HG03066 (cell line): Measurements from ENCODE around the gene MYADML2.
A peak's percentile ranks its signal among the peaks of the same experiment; 100 is the strongest.

Source experiments
- ATAC-seq: cut with Tn5 transposase; IDR thresholded peaks from one replicate; pipeline ENCODE4 v1.9.1; 2021; ENCODE audit warnings: low read depth; ENCODE audit not compliant: unreplicated experiment

The MYADML2 gene

DNA sequence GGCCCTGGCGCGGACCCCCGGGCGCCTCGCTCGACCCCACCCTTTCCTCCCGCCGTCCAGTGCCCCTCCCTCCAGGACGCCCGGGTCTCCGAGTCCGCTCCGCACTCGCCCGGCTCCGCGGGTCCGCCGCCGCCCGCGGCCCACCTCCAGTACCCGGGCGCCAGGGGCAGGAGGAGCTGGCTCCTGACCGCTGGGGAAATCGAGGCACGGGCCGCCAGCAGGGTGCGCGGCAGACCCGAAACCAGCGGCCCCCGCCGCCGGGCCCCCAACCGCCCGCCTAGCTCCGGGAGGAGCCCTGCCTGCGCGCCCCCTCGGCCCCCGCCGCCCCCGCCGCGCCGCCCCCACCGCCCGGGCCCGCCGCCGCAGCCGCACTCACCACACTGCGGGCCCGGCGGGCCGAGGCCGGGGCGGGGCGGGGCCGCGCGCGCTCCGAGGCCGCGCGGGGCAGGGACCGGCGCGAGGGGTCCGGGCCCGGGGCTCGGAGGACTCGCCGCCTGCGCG, 19.8 kb downstream of the MYADML2 start:
- ATAC-seq: no peak

GRCh38 chr17:81926451-81927151, 20.4 kb downstream of the MYADML2 start:
- no peak for ATAC-seq

GRCh38 chr17:81925860-81926450, 21.1 kb downstream of the MYADML2 start:
- no peak for ATAC-seq

DNA sequence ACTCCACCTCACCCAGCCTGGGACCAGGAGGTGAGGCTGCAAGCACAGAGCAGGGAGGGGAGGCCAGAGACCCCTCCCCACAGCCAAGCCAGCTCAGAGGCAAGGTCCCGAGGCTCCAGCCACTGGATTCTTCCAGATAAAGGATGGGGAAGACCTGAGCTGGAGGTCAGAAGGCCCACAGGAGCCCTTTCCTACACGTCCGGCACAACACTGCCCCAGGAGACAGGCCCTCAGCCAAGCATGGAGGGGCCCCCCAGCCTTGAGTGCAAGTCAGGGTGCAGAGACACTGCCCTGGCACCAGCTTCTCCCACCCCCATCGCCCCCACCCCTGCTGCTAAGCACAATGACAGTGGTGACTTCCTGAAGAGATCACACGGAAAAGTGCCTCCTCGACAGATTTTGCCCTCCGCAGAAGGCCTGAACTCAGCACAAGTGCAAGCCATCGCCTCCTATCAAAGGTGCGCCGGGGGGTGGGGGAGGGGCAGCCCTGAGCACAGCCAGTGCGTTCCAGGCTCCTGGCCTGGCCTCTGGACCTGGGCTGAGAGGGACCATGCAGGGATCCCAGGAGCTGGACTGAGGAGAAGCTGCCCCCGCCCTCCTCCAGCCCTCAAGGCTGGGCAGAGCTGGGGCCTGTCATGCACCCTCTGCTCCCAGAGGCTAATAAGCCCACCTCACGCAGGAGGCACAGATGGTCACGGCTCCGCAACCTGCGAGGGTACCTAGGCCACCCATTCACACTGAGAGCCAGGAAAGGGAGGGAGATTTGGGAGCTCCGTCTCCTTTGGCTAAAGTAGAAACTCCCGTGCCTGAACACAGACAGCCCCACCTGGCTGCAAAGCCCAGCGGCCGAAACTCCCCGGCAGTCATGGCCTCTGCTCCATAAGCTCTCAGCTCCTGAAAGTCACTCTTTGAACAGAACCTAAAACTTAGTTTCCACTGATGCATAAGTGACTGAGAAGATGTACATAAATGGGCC, 22.2 kb downstream of the MYADML2 start:
- no peak for ATAC-seq

- no peak for ATAC-seq
Measured at GRCh38 chr17:81923302-81924260, 23.5 kb downstream of the MYADML2 start.

- no peak for ATAC-seq
Measured at GRCh38 chr17:81922566-81923301, 24.3 kb downstream of the MYADML2 start.

DNA sequence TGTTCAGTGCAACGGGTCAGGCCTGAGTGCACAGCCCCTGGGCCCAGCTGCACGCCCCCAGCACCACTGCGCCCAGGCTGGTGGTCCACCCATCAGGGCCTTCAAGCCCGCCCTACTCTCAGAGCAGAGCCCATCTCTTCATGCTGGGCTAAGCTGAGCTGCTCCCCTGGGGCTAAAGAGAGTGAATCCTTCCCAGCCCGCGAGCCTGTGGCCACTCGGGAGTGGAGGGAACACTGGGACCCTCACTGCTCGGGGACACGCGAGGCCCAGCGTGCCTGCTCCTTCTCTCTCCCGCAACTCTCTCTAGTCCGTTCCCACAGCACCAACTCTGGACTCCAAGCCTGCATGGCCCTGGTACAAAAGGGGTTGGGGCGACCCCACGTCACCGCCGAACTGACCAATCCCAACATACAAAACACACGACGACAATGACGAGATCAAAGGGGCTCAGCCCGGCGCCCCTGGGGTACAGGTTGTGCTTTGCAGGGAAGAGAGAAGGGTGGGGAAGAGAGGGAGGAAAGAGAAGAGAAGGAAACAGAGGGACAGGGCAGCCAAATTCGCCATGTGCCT, 25.0 kb downstream of the MYADML2 start:
- ATAC-seq: no peak

GRCh38 chr17:81921537-81921862, 25.5 kb downstream of the MYADML2 start:
- no peak for ATAC-seq

- ATAC-seq: no peak
Measured at GRCh38 chr17:81920612-81921536, 26.2 kb downstream of the MYADML2 start.

DNA sequence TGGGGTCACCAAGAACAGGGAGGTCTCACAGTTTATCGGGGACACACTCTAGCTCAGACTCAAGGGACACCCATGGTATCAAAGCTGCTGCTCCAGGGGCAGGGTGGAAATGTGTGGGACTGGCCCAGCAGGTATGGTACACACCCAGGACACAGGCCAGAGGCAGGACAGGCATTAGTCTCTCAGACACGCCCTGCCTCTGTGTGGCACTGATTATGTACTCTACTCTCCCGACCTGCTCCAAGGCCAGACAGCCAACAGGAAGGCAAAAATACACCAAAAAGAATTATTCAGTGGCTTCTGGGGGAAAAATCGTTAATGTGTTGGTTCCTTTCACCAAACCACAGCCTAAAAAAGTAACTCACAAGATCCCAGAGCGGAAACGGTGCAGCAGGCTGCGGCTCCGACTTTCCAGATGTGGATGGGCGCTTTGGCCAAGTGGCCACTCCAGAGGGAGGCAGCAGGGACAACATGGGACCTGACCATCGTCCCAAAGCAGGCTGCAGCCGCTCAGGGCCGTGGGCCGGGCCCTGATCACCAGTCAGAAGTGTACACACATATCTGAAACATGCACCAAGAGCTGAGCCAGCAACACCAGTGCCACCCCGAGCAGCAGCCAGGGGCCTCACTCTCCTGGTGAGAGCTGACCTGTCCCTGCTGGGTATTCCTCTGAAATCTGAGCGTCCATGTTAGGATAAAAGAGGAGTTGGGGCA, 28.0 kb downstream of the MYADML2 start:
- ATAC-seq: no peak

GRCh38 chr17:81918333-81918669, 28.7 kb downstream of the MYADML2 start:
- peak; percentile 30 for ATAC-seq

DNA sequence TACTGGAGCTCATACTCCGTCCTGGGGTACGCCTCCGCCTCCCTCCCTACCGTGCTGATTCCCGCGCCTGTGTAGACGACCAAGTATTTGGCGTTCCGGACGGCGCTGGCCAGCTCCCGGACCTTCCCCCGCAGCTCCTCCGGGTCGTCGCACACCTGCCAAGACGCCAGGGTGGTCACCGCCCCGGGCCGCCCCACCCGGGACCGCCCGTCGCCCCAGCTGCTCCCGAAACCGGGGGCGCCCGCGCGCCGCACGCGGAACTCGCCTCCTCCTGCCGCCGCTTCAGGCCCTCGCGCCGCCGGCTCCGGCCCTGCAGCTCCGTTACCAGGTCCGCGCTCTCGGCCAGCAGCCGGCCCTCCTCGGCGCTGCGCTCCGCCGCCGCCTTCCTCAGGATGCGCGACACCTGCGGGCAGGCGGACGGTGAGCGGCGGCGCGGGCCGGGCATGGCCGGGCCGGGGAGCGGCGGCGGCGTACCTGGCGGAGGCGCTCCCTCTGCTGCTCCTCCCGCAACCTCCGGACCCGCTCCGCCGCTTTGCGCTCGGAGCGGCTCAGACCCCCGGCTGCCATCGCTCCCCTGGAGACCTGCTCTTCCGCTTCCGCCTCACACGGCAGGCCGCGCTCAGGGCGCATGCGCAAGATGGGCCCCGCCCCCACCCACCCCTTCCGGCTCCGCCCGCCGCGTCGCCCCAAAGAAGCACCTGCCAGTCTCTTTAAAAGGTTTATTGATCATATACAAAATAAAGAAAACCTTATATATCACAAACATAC, 29.3 kb downstream of the MYADML2 start, which contains the start of gene SIRT7:
SIRT7 (minus strand) TSS at position 612 of the 768 bp plus-strand sequence; CDS start at position 567, 45 bp downstream.
- ATAC-seq: peak; percentile 69

DNA sequence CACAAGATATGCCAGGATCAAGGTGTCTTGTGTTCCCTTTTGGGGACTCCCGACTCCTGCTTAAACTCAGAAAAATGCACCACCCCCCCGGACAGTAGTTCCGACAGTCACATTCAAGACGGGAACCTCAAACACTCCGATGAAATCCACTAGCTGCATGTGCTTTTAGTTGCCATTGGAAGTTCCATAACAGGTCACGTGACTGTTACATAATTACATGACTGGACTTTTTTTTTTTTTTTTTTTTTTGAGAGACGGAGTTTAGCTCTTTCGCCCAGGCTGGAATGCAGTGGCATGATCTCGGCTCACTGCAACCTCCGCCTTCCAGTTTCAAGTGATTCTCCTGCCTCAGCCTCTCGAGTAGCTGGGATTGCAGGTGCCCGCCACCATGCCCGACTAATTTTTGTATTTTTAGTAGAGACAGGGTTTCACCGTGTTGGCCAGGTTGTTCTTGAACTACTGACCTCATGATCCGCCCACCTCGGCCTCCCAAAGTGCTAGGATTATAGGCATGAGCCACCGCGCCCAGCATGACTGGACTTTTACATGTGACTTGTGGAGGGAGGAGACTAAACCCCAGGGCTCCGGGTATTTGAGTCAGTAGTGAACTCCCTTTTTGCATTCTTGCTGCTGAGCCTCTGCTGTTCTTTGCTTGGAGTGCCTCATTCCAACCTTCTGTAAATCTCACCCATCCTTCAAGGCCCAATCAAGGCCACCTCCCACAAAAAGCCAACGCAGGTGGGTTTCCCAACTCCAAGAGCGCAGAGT, 30.6 kb downstream of the MYADML2 start:
- no peak for ATAC-seq

DNA sequence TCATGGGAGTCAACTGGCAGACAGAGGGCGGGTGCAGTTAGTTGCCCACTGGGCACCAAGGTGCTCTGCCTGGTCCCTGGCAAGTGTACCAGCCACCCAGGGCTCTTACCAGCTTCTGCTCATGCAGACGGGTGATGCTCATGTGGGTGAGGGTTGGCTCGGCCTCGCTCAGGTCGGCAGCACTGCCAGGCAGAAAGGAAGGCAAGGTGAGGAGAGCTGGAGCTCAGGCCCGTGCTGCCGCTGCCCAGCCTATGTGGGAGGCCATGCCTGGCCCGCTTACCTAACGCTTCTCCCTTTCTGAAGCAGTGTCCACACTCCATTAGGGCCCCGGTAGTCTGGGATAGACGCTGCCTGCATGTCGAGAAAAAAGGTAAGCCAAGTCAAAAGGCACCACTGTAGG, 31.7 kb downstream of the MYADML2 start:
- ATAC-seq: no peak

DNA sequence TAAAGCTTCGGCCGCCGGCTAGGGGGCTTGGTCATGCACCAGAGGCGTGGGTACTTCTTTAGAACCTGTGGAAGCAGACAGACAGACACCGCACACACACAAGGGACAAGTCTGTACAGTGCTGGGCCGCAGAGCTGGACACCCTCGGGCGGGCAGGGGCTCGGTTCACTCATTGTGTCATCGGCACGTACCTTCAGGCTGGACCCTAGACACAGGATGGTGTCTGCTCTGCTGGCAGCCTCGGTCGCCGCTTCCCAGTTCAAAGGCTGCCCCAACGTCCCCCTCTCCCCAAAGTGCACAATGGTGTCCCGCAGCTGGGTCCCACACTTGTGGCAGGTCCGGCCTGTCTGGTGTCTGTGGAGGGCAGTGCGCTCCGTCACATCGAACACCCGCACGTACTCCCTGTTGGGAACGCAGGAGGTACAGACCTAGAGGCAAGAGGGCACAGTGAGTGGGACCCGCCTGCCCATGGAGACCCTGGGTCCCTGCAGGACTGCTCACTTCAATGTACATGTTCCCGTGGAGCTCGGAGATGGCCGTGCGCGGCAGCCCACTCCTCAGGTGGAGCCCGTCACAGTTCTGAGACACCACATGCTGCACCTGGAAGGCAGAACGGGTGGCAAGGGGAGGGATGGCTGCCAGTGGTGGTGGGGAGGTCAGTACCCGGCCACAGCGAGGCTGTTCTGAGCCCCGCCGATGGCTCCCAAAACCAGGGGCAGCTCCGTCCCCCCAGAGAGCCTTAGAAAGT, 32.8 kb downstream of the MYADML2 start:
- ATAC-seq: no peak
